ENCODE data around the gene NPAS1.

The NPAS1 gene

DNA sequence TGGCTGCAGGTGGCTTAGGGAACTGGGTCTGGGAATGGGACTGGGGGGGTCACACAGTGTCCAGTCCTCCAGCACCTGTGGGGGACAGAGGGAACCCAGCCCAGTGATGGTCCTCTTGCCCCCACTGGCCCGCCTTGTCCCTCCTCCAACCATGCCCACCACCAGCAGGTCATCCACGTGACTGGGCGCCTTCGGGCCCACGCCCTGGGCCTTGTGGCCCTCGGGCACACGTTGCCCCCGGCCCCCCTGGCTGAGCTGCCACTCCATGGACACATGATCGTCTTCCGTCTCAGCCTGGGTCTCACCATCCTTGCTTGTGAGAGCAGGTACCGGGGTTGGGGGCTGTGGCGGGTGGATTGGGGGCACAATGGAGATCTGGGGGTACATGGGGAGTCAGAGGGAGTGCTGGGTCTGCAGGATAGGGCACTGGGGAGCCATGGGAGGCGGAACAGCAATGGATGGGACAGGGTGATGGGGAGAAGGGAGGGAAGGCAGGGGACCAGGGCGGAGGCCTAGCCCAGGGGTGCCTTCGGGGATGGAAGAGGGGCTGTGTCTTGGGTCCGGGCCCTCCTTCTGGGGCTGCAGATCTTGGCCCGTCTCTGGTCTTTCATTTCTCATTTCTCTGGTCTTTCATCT is 19.7 kb downstream of the NPAS1 start:
- TF ChIP-seq, protein P1, sequence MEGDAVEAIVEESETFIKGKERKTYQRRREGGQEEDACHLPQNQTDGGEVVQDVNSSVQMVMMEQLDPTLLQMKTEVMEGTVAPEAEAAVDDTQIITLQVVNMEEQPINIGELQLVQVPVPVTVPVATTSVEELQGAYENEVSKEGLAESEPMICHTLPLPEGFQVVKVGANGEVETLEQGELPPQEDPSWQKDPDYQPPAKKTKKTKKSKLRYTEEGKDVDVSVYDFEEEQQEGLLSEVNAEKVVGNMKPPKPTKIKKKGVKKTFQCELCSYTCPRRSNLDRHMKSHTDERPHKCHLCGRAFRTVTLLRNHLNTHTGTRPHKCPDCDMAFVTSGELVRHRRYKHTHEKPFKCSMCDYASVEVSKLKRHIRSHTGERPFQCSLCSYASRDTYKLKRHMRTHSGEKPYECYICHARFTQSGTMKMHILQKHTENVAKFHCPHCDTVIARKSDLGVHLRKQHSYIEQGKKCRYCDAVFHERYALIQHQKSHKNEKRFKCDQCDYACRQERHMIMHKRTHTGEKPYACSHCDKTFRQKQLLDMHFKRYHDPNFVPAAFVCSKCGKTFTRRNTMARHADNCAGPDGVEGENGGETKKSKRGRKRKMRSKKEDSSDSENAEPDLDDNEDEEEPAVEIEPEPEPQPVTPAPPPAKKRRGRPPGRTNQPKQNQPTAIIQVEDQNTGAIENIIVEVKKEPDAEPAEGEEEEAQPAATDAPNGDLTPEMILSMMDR (conservative IDR thresholded peaks at IDR 0.05; ENCODE audit: low read length): no peak
- DNase-seq (ENCODE audit: low read depth): no peak
- H3K4me3 ChIP-seq (ENCODE audit: low read length): no peak overlapping the region

DNA sequence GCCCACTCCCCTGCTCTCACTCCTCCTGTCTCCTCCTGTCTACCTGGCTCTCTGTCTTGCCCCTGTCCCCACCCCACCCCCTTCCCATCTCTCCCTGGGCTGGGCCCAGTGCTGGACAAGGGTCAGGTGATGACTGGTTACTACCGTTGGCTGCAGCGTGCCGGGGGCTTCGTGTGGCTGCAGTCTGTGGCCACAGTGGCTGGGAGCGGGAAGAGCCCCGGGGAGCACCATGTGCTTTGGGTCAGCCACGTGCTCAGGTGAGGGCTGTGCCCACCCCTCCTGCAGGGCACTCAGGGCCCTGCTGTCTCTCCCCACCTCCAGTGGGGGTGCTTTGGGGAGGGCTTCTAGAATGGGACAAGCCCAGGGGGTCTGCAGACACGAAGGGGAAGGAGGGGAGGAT is 21.2 kb downstream of the NPAS1 start:
- no peak for DNase-seq (ENCODE audit: low read depth)
- no peak overlapping the region for H3K4me3 ChIP-seq (ENCODE audit: low read length)
- TF ChIP-seq, protein P1 (conservative IDR thresholded peaks at IDR 0.05; ENCODE audit: low read length): no peak

DNA sequence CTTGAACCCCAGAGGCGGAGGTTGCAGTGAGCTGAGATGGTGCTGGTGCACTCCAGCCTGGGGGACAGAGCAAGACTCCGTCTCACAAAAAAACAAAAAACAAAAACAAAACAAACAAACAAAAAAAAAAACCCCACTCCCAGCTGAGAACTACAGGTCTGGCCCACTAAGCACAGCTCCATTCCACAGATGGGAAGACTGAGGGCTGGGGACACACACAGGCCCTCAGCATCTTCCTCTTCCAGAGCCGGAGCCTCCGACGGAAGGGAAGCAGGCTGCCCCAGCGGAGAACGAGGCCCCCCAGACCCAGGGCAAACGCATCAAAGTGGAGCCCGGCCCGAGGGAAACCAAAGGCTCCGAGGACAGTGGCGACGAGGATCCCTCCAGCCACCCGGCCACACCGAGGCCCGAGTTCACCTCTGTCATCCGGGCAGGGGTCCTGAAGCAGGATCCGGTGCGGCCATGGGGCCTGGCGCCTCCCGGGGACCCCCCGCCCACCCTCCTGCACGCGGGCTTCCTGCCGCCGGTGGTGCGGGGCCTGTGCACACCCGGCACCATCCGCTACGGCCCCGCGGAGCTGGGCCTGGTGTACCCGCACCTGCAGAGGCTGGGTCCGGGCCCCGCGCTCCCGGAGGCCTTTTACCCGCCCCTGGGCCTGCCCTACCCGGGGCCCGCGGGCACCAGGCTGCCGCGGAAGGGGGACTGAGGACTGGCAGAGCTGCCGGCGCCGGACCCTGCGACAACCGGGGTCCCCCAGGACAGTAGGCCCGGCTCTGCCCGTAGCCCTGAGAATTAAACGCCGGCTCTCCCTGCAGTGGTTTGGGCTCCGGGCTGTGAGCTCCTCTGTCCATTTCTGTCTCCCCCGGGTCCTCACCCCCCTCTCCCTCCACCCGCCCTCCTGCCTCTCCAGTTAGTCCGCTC is 25.6 kb downstream of the NPAS1 start:
- no peak overlapping the region for H3K4me3 ChIP-seq (ENCODE audit: low read length)
- DNase-seq (ENCODE audit: low read depth): no peak
- TF ChIP-seq, protein P1 (conservative IDR thresholded peaks at IDR 0.05; ENCODE audit: low read length): no peak

DNA sequence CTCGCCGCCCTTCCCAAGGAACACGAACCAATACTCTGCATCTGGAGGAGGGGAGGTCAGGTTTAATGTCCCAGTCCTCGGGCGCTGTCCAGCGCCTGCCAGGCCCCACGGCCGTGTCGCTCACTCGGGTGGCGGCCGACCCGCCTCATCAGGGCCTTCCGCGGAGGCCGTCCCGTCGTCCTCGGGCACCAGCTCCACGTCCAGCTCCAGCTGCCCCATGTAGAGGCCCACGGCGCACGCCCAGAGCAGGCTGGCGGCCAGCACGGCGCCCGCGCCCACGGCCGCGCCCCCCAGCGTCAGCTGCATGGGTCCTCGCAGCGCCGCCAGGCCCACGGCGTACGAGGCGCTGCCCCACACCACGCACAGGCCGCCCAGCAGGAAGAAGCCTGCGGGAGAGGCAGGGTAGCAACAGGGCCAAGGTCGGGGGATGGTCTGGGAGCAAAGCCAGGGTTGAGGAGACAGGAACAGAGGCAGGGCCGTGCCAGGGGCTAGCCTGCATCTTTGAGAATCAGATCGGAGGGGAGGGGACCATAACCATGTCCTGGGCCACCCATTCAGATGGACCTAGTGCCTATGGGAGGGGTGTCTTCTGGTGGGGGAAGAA is 26.3 kb downstream of the NPAS1 start:
- DNase-seq (ENCODE audit: low read depth): no peak
- TF ChIP-seq, protein P1 (conservative IDR thresholded peaks at IDR 0.05; ENCODE audit: low read length): no peak
- no peak overlapping the region for H3K4me3 ChIP-seq (ENCODE audit: low read length)

DNA sequence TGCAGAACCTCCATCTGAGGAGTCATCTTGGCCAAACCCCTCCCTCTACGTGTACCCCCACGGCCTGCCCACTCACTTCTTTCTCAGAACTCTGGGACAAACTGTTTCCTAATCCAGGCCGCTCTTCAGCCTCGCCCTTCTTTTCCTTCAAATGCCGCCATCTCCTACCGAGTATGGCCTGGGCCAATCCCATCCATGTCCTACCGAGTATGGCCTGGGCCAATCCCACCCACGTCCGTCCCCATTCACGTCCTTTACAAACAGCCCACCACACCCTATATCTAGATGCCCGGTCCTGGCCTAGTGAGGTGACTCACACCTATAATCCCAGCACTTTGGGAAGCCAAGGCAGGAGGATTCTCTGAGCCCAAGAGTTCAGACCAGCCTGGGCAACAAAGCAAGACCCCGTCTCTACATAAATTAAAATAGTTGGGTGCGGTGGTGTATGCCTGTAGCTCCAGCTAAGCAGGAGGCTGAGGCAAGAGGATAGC is 27.7 kb downstream of the NPAS1 start:
- DNase-seq (ENCODE audit: low read depth): no peak
- peak overlapping the region; percentile 77 for H3K4me3 ChIP-seq (ENCODE audit: low read length)
- TF ChIP-seq, protein P1 (conservative IDR thresholded peaks at IDR 0.05; ENCODE audit: low read length): no peak

DNA sequence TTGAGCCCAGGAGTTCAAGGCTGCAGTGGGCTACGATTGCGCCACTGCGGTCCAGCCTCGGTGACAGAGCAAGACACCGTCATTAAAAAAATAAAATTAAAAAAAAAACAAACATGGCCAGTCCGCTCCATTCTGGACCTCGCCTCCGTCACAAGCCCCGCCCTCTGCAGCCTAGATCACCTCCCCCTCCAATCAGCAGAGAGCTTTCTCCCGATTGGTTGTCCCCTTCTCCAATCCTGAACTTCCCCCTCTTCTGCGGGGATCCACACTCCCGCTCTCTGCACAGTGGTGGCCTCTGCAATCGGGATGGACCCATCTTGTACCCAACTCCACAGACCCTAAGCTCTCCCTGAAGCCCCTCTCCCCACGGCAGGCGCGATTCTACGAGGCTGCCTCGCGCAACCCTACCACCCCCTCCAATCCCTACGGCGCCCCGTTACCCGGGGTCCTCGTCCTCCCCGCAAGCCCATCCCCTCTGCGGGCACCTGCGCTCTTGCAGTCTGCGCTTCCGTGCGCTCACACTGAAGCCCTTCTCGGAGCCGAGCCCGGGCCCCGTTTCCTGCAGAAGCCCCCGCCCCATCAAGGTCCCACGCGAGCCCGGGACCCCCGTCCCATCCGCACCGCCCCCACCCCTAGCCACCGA is 28.2 kb downstream of the NPAS1 start:
- peak; percentile 89 for DNase-seq (ENCODE audit: low read depth)
- peak overlapping the region; percentile 77 for H3K4me3 ChIP-seq (ENCODE audit: low read length)
- TF ChIP-seq, protein P1 (conservative IDR thresholded peaks at IDR 0.05; ENCODE audit: low read length): no peak

All from AG10803 (cell line).